K562 (cell line): ENCODE data around the gene ATXN7L1. TPM values are rescaled to one million over a fixed set of nuclear protein-coding genes. Genes with fewer than 3 reads are reported as not detected.

Experiments
- BCOR ChIP-seq: fragments of 450-650 bp; IDR thresholded peaks from 2 replicates; pipeline ENCODE4 v1.6.1; 2016
- BHLHE40 ChIP-seq: IDR thresholded peaks from 2 replicates; pipeline ENCODE4 v1.6.1; 2011; ENCODE audit warnings: low read length, improper control_type of control experiment
- CBFA2T3 ChIP-seq: fragments of 450-650 bp; IDR thresholded peaks from 2 replicates; pipeline ENCODE4 v1.6.1; 2017
- CBX8 ChIP-seq: fragments of 200-600 bp; sonication (generic); IDR thresholded peaks from 2 replicates; pipeline ENCODE4 v1.6.1; 2012; ENCODE audit warnings: borderline replicate concordance, mixed run types, low read depth, mild to moderate bottlenecking, moderate library complexity, mixed read lengths, low read length, control low read depth, inconsistent platforms; ENCODE audit not compliant: poor library complexity, severe bottlenecking; ENCODE audit errors: extremely low read depth
- DPF2 ChIP-seq: fragments of 450-650 bp; IDR thresholded peaks from 2 replicates; pipeline ENCODE4 v1.6.1; 2016
- E2F6 ChIP-seq, 2 experiments: IDR thresholded peaks; 2 replicates each; pipeline ENCODE4 v1.6.1; 2011; ENCODE audit warnings: borderline replicate concordance in 1 of 2, control low read depth in 1 of 2, low read depth in 1 of 2, low read length in 1 of 2, mild to moderate bottlenecking in 1 of 2, mixed read lengths in 1 of 2, moderate library complexity in 1 of 2; ENCODE audit not compliant: insufficient read depth in 1 of 2, insufficient read length in 1 of 2, poor library complexity in 1 of 2, severe bottlenecking in 1 of 2; ENCODE audit errors: extremely low read depth in 1 of 2
- EP400 ChIP-seq: fragments of 450-650 bp; IDR thresholded peaks from 2 replicates; pipeline ENCODE4 v1.6.1; 2017; ENCODE audit warnings: antibody characterized with exemption, mild to moderate bottlenecking, moderate library complexity
- GTF2A2 ChIP-seq: IDR thresholded peaks from 2 replicates; pipeline ENCODE4 v1.6.1; 2016; ENCODE audit warnings: mild to moderate bottlenecking, missing genetic modification characterization, missing compliant biosample characterization
- HMBOX1 ChIP-seq: sonication (generic); IDR thresholded peaks from 2 replicates; pipeline ENCODE4 v1.6.1; 2016
- HNRNPL ChIP-seq: fragments of 200-400 bp; formaldehyde crosslinking; IDR thresholded peaks from 2 replicates; pipeline ENCODE4 v1.6.1; 2017; ENCODE audit warnings: low read depth, mild to moderate bottlenecking, low read length
- IRF9 ChIP-seq: fragments of 450-650 bp; IDR thresholded peaks from 2 replicates; pipeline ENCODE4 v1.6.1; 2016; ENCODE audit warnings: missing biosample characterization, missing genetic modification characterization
- LEF1 ChIP-seq: fragments of 450-650 bp; IDR thresholded peaks from 2 replicates; pipeline ENCODE4 v1.6.1; 2016; ENCODE audit warnings: mild to moderate bottlenecking
- PHB2 ChIP-seq: fragments of 450-650 bp; IDR thresholded peaks from 2 replicates; pipeline ENCODE4 v1.6.1; 2017; ENCODE audit warnings: low read depth
- PHTF2 ChIP-seq: fragments of 250-450 bp; sonication (Bioruptor Pico); IDR thresholded peaks from 2 replicates; pipeline ENCODE4 v1.5.0; 2021; ENCODE audit warnings: mild to moderate bottlenecking
- POLR2AphosphoS5 ChIP-seq: IDR thresholded peaks from 2 replicates; pipeline ENCODE4 v1.6.1; 2011; ENCODE audit warnings: mild to moderate bottlenecking, low read depth, low read length, moderate library complexity; ENCODE audit not compliant: control insufficient read depth, insufficient read depth
- RBBP5 ChIP-seq: fragments of 200-600 bp; sonication (generic); IDR thresholded peaks from 2 replicates; pipeline ENCODE4 v1.6.1; 2012; ENCODE audit warnings: borderline replicate concordance, mild to moderate bottlenecking, low read length, control low read depth, inconsistent platforms; ENCODE audit not compliant: insufficient read depth, poor library complexity, severe bottlenecking
- RBM25 ChIP-seq: fragments of 200-400 bp; formaldehyde crosslinking; IDR thresholded peaks from 2 replicates; pipeline ENCODE4 v1.6.1; 2018; ENCODE audit warnings: low read length, low read depth, moderate library complexity; ENCODE audit not compliant: severe bottlenecking
- TBP ChIP-seq: optimal IDR thresholded peaks from 2 replicates; pipeline ENCODE3; 2011; ENCODE audit warnings: low read depth, low read length, improper control_type of control experiment
- TCF3 ChIP-seq: sonication (generic); formaldehyde crosslinking; IDR thresholded peaks from 2 replicates; pipeline ENCODE4 v1.4.0; 2020; ENCODE audit warnings: mild to moderate bottlenecking, missing genetic modification reagents
- TCF7L2 ChIP-seq: fragments of 150-350 bp; IDR thresholded peaks from 2 replicates; pipeline ENCODE4 v1.6.1; 2016; ENCODE audit warnings: low read depth, mild to moderate bottlenecking, low read length, moderate library complexity
- TRIM28 ChIP-seq: fragments of 450-650 bp; IDR thresholded peaks from 2 replicates; pipeline ENCODE4 v1.6.1; 2017
- ZNF408 ChIP-seq: fragments of 250-450 bp; sonication (Bioruptor Pico); IDR thresholded peaks from 2 replicates; pipeline ENCODE4 v1.4.0; 2020; ENCODE audit warnings: low read depth, mild to moderate bottlenecking, moderate library complexity
- ZNF57 ChIP-seq: fragments of 450-650 bp; formaldehyde crosslinking; IDR thresholded peaks from 2 replicates; pipeline ENCODE4 v1.4.0; 2020; ENCODE audit warnings: mild to moderate bottlenecking, moderate library complexity
- ZNF707 ChIP-seq: fragments of 250-450 bp; sonication (Bioruptor Pico); conservative IDR thresholded peaks from 2 replicates; pipeline ENCODE4 v1.8.0; 2022; ENCODE audit warnings: inconsistent platforms, mild to moderate bottlenecking, moderate library complexity
- ZNF830 ChIP-seq: fragments of 250-450 bp; sonication (Bioruptor Pico); IDR thresholded peaks from 2 replicates; pipeline ENCODE4 v1.5.0; 2021; ENCODE audit warnings: mild to moderate bottlenecking
- polyA plus RNA-seq, 8 experiments: library from polyadenylated mRNA; depleted of rRNA in 4 of 8; stranded (reverse) in 5 of 8; unstranded in 3 of 8; fragments of >200 nt; fragmentation: Nextera tagmentation in 2 of 8; fragmentation: Illumina TruSeq in 1 of 8; extraction: Ambion mirVana in 2 of 8; extraction: Trizol in 1 of 8; gene quantifications; 2 replicates each; pipeline versions ENCODE4 v1.2.1 to v1.2.3, GENCODE V29; 2011 to 2014; ENCODE audit warnings: inconsistent platforms in 1 of 8, missing spikeins in 1 of 8
- total RNA-seq, 7 experiments: library from RNA; depleted of rRNA in 6 of 7; stranded (reverse); fragments of >200 nt in 6 of 7; fragmentation: Illumina TruSeq in 2 of 7; extraction: Trizol in 2 of 7; gene quantifications; 2 replicates each; pipeline versions ENCODE4 v1.2.1 to v1.2.3, GENCODE V29; 2011 to 2021; ENCODE audit warnings: low replicate concordance in 1 of 7

The ATXN7L1 gene
- total and polyA plus RNA-seq, 9 of the 15 experiments (the other 6 are each of a cell fraction or from before 2014, with no cell fraction given), result 6.6 to 13.7 (median 10.7) TPM

GRCh38 chr7:105600720-105601550, 275.5 kb downstream of the ATXN7L1 start (continued):
- TF ChIP-seq RBM25 (peak; percentile 27), ZNF830 (CRISPR knock-in tag) (no peak), TCF7L2 (no peak), ZNF707 (no peak), GTF2A2 (0 out of 2 replicates have a peak, but pooled peaks have one; percentile 11), BHLHE40 (peak; percentile 36; the same call in 1 of the 2 replicates), LEF1 (no peak), PHB2 (no peak), RBBP5 (no peak), DPF2 (peak; percentile 53; the same call in 1 of the 2 replicates), CBFA2T3 (peak; percentile 51), TBP (peak; percentile 38), HMBOX1 (no peak), TRIM28 (no peak), E2F6 (IDR thresholded peaks at IDR 0.05; ENCODE audit: borderline replicate concordance in 1 of 2, extremely low read depth in 1 of 2, insufficient read depth in 1 of 2, insufficient read length in 1 of 2, low read depth in 1 of 2, low read length in 1 of 2, poor library complexity in 1 of 2, severe bottlenecking in 1 of 2) (peak; percentile 36 to 71), ZNF408 (CRISPR knock-in tag) (no peak), CBX8 (no peak), POLR2AphosphoS5 (0 out of 2 replicates have a peak, but pooled peaks have one; percentile 25), BCOR (no peak), TCF3 (CRISPR knock-in tag) (peak; percentile 35; the same call in 1 of the 2 replicates), PHTF2 (no peak), IRF9 (tag) (no peak; the same call in 1 of the 2 replicates), ZNF57 (no peak), HNRNPL (no peak), EP400 (peak; percentile 74)
